HepG2 (cell line): Measurements from ENCODE around the gene RCC1. TPM values are rescaled to one million over a fixed set of nuclear protein-coding genes. Genes with fewer than 3 reads are reported as not detected.

ENCODE experiments used
- ATAD3A ChIP-seq: sonication (generic); formaldehyde crosslinking; IDR thresholded peaks from 2 replicates; pipeline ENCODE4 v1.4.0; 2020; ENCODE audit warnings: missing genetic modification reagents
- CCDC6 ChIP-seq: sonication (generic); formaldehyde crosslinking; IDR thresholded peaks from 2 replicates; pipeline ENCODE4 v1.8.1; 2022; ENCODE audit warnings: mild to moderate bottlenecking, missing genetic modification reagents, moderate library complexity
- ELF1 ChIP-seq: sonication (generic); formaldehyde crosslinking; IDR thresholded peaks from 2 replicates; pipeline ENCODE4 v1.4.0; 2020; ENCODE audit warnings: missing genetic modification reagents
- HMGXB3 ChIP-seq: sonication (generic); formaldehyde crosslinking; IDR thresholded peaks from 2 replicates; pipeline ENCODE4 v1.4.0; 2020; ENCODE audit warnings: missing genetic modification reagents, borderline replicate concordance
- NFKBIZ ChIP-seq: IDR thresholded peaks from 2 replicates; pipeline ENCODE4 v1.6.1; 2018; ENCODE audit warnings: missing genetic modification reagents, missing compliant biosample characterization
- NR2F2 ChIP-seq: IDR thresholded peaks from 2 replicates; pipeline ENCODE4 v1.6.1; 2012; ENCODE audit warnings: low read depth, inconsistent platforms, borderline replicate concordance
- SP5 ChIP-seq: IDR thresholded peaks from 2 replicates; pipeline ENCODE4 v1.6.1; 2016; ENCODE audit warnings: low read depth, borderline replicate concordance
- ZBTB37 ChIP-seq: sonication (generic); formaldehyde crosslinking; IDR thresholded peaks from 2 replicates; pipeline ENCODE4 v1.4.0; 2020; ENCODE audit warnings: mild to moderate bottlenecking, missing genetic modification reagents
- ZBTB39 ChIP-seq: sonication (generic); formaldehyde crosslinking; IDR thresholded peaks from 2 replicates; pipeline ENCODE4 v1.5.0; 2020; ENCODE audit warnings: missing genetic modification reagents
- ZFYVE20 ChIP-seq: sonication (generic); formaldehyde crosslinking; IDR thresholded peaks from 2 replicates; pipeline ENCODE4 v1.8.0; 2023; ENCODE audit warnings: low read depth, mild to moderate bottlenecking, moderate library complexity, missing genetic modification reagents, borderline replicate concordance
- ZNF251 ChIP-seq: sonication (generic); formaldehyde crosslinking; IDR thresholded peaks from 2 replicates; pipeline ENCODE4 v1.9.0; 2021; ENCODE audit warnings: mild to moderate bottlenecking, missing genetic modification reagents
- ZNF333 ChIP-seq: sonication (generic); formaldehyde crosslinking; IDR thresholded peaks from 2 replicates; pipeline ENCODE4 v1.4.0; 2020; ENCODE audit warnings: mild to moderate bottlenecking, missing genetic modification reagents, borderline replicate concordance
- ZNF354B ChIP-seq: sonication (generic); formaldehyde crosslinking; IDR thresholded peaks from 2 replicates; pipeline ENCODE4 v1.8.0; 2022; ENCODE audit warnings: mild to moderate bottlenecking, missing genetic modification reagents
- ZZZ3 ChIP-seq: sonication (generic); formaldehyde crosslinking; IDR thresholded peaks from 2 replicates; pipeline ENCODE4 v1.4.0; 2020; ENCODE audit warnings: missing genetic modification reagents, mild to moderate bottlenecking, borderline replicate concordance
- polyA plus RNA-seq, 8 experiments: library from polyadenylated mRNA; depleted of rRNA in 3 of 8; stranded (reverse) in 7 of 8; unstranded in 1 of 8; fragments of >200 nt; fragmentation: Illumina TruSeq in 4 of 8; extraction: Trizol in 4 of 8; gene quantifications; 2 replicates each; pipeline versions ENCODE4 v1.2.1 to v1.2.3, GENCODE V29; 2011 to 2016; ENCODE audit warnings: low read depth in 4 of 8, missing spikeins in 1 of 8, mixed read lengths in 1 of 8; ENCODE audit not compliant: insufficient read depth in 1 of 8
- total RNA-seq, 5 experiments: library from RNA; depleted of rRNA; stranded (reverse); fragments of >200 nt; fragmentation: Illumina TruSeq; extraction: Trizol; gene quantifications; 2 replicates each; pipeline ENCODE4 v1.2.3, GENCODE V29; 2016; ENCODE audit warnings: low read depth in 1 of 5

RCC1 gene
- total and polyA plus RNA-seq, 2 of the 13 experiments (the other 11 are each of a cell fraction or from before 2014, with no cell fraction given): 47.2 to 80.8 TPM

GRCh38 chr1:28580722-28581530, 75.1 kb downstream of the RCC1 start (continued):
- TF ChIP-seq ZBTB37: 0 out of 2 replicates have a peak, but pooled peaks have one; percentile 1
- TF ChIP-seq ATAD3A (CRISPR knock-in tag): no peak
- no peak for TF ChIP-seq ZNF333
- peak; percentile 40; the same call in 1 of the 2 replicates for TF ChIP-seq ZZZ3 (CRISPR knock-in tag)
- peak; percentile 41; the same call in 1 of the 2 replicates for TF ChIP-seq ZNF251
- TF ChIP-seq CCDC6 (CRISPR knock-in tag): no peak
- 0 out of 2 replicates have a peak, but pooled peaks have one; percentile 11 for TF ChIP-seq NR2F2
- TF ChIP-seq ZBTB39: 0 out of 2 replicates have a peak, but pooled peaks have one; percentile 4
- TF ChIP-seq NFKBIZ (CRISPR knock-in tag): 0 out of 2 replicates have a peak, but pooled peaks have one; percentile 14
- no peak for TF ChIP-seq SP5 (CRISPR knock-in tag)
- peak; percentile 33; the same call in 1 of the 2 replicates for TF ChIP-seq ELF1 (CRISPR knock-in tag)
- peak; percentile 43; the same call in 1 of the 2 replicates for TF ChIP-seq ZFYVE20 (CRISPR knock-in tag)
- no peak for TF ChIP-seq HMGXB3 (CRISPR knock-in tag)
- TF ChIP-seq ZNF354B (CRISPR knock-in tag): no peak
